ENCODE results near the gene RBPMS2. TPM values are rescaled to one million over a fixed set of nuclear protein-coding genes. Genes with fewer than 3 reads are reported as not detected.

Gene RBPMS2
- polyA plus RNA-seq, 1 of the 3 experiments (the other 2 are of a cell fraction) = 6.5 TPM

DNA sequence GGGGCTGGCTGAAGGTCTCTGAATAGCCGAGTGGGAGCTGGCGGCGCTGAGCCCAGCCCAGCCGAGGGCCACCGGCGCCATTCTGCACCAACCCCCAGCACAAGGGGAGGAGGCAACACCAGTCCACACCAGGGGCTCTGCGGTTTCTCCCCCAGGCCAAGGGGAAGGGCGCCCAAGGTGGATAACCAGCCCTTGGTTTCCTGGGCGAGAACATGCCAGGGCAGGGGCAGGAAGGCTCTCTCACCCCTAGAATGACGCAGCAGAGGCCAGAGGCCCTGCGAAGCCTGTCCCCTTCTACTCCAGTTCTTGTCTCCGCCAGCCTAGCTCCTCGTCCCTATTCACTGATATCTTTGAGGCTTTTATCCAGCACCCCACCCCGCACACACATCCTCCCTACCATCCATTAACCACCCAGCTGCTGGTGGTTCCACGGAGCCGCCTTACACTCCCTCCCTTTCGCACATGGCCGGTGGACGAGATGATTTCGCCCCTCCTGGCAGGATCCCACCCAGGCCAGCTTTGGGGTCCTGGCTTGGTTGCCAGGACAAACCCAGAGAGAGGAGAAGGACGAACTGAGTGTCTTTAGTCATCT is 1.3 kb downstream of the RBPMS2 start:
- Histone ChIP-seq H3K27ac (ENCODE audit: low read depth in 2 of 2, low read length in 1 of 2) (no peak overlapping the region), H3K36me3 (replicated peaks in 1 of 2; ENCODE audit: control insufficient read depth in 1 of 2, insufficient read depth in 2 of 2, low read length in 1 of 2) (no peaks in the 10 kb centered on the region), H2AFZ (ENCODE audit: low read depth) (0 out of 2 replicates have a peak overlapping the region, but pooled peaks have one; percentile 22), H3K9me2 (no peaks in the 10 kb centered on the region), H3K4me3 (ENCODE audit: low read depth in 2 of 2, low read length in 1 of 2) (peak overlapping the region; percentile 66 to 67), H3K4me2 (peak overlapping the region; percentile 44; the same call in 1 of the 2 replicates), H3F3A (replicated peaks; ENCODE audit: insufficient read depth) (no peaks in the 10 kb centered on the region), H3K9me3 (no peaks in the 10 kb centered on the region), H3K9ac (peak overlapping the region; percentile 60; the same call in 1 of the 2 replicates), H3K27me3 (ENCODE audit: insufficient read depth) (no peaks in the 10 kb centered on the region), H3K79me2 (ENCODE audit: insufficient read depth) (no peaks in the 10 kb centered on the region), H4K20me1 (ENCODE audit: insufficient read depth) (no peaks in the 10 kb centered on the region), H3K4me1 (ENCODE audit: control insufficient read depth in 1 of 2, insufficient read depth in 2 of 2, low read depth in 1 of 2, low read length in 1 of 2) (peaks cover 4 to 10% of the 10 kb centered on the region in 2 experiments; a peak in 1 of 4 replicates)
- TF ChIP-seq TEAD4 (IDR thresholded peaks at IDR 0.05; ENCODE audit: borderline replicate concordance, insufficient read depth) = no peak
- no peak for TF ChIP-seq MEF2A (IDR thresholded peaks at IDR 0.05; ENCODE audit: borderline replicate concordance, low read depth)
- TF ChIP-seq, protein P1, sequence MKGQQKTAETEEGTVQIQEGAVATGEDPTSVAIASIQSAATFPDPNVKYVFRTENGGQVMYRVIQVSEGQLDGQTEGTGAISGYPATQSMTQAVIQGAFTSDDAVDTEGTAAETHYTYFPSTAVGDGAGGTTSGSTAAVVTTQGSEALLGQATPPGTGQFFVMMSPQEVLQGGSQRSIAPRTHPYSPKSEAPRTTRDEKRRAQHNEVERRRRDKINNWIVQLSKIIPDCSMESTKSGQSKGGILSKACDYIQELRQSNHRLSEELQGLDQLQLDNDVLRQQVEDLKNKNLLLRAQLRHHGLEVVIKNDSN (IDR thresholded peaks at IDR 0.05; ENCODE audit: borderline replicate concordance, low read depth) = no peak
- no peak for TF ChIP-seq CHD2 (IDR thresholded peaks at IDR 0.05; ENCODE audit: low read length, partially characterized antibody)
- no peak for TF ChIP-seq NFIC (IDR thresholded peaks at IDR 0.05; ENCODE audit: borderline replicate concordance)
- no peak for TF ChIP-seq FOXM1 (IDR thresholded peaks at IDR 0.05; ENCODE audit: low read depth)
- TF ChIP-seq SMC3 (IDR thresholded peaks at IDR 0.05; ENCODE audit: low read depth, low read length) = no peak
- no peak for TF ChIP-seq FOSL2 (IDR thresholded peaks at IDR 0.05; ENCODE audit: borderline replicate concordance, low read depth)
- TF ChIP-seq, protein P2, sequence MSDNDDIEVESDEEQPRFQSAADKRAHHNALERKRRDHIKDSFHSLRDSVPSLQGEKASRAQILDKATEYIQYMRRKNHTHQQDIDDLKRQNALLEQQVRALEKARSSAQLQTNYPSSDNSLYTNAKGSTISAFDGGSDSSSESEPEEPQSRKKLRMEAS (IDR thresholded peaks at IDR 0.05; ENCODE audit: low read depth) = no peak
- TF ChIP-seq, protein P3, sequence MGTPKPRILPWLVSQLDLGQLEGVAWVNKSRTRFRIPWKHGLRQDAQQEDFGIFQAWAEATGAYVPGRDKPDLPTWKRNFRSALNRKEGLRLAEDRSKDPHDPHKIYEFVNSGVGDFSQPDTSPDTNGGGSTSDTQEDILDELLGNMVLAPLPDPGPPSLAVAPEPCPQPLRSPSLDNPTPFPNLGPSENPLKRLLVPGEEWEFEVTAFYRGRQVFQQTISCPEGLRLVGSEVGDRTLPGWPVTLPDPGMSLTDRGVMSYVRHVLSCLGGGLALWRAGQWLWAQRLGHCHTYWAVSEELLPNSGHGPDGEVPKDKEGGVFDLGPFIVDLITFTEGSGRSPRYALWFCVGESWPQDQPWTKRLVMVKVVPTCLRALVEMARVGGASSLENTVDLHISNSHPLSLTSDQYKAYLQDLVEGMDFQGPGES (IDR thresholded peaks at IDR 0.05; ENCODE audit: low read depth, low read length) = no peak
- TF ChIP-seq MXI1 (IDR thresholded peaks at IDR 0.05; ENCODE audit: low read depth, low read length) = no peak
- TF ChIP-seq, protein P4, sequence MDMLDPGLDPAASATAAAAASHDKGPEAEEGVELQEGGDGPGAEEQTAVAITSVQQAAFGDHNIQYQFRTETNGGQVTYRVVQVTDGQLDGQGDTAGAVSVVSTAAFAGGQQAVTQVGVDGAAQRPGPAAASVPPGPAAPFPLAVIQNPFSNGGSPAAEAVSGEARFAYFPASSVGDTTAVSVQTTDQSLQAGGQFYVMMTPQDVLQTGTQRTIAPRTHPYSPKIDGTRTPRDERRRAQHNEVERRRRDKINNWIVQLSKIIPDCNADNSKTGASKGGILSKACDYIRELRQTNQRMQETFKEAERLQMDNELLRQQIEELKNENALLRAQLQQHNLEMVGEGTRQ (IDR thresholded peaks at IDR 0.05; ENCODE audit: borderline replicate concordance, low read depth, low read length) = no peak
- no peak for TF ChIP-seq TCF12 (IDR thresholded peaks at IDR 0.05)
- TF ChIP-seq RXRA (IDR thresholded peaks at IDR 0.05; ENCODE audit: borderline replicate concordance, low read depth) = no peak
- TF ChIP-seq, protein P5, sequence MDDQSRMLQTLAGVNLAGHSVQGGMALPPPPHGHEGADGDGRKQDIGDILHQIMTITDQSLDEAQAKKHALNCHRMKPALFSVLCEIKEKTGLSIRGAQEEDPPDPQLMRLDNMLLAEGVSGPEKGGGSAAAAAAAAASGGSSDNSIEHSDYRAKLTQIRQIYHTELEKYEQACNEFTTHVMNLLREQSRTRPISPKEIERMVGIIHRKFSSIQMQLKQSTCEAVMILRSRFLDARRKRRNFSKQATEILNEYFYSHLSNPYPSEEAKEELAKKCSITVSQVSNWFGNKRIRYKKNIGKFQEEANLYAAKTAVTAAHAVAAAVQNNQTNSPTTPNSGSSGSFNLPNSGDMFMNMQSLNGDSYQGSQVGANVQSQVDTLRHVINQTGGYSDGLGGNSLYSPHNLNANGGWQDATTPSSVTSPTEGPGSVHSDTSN (IDR thresholded peaks at IDR 0.05) = no peak
- no peak for TF ChIP-seq FOXJ3 (CRISPR knock-in tag; IDR thresholded peaks at IDR 0.05)
- TF ChIP-seq GATA2 (CRISPR knock-in tag; IDR thresholded peaks at IDR 0.05) = no peak
- no peak for TF ChIP-seq EZH2phosphoT487 (IDR thresholded peaks at IDR 0.05; ENCODE audit: borderline replicate concordance, low read depth)
- CTCF ChIA-PET = interaction anchor here (1.0 to 2.5 kb wide), 4 partner anchors 10 to 67 kb away, joined by 3 to 13 read pairs (median 4); no protein-coding TSS in a partner anchor
- DNase-seq = peak; percentile 57
- WGBS (ENCODE audit: low lambda C conversion rate) = 90% methylated on average over 15 of the region's 21 CpGs
- POLR2A ChIA-PET = interaction anchor here (0.7 kb wide), 1 partner anchor 28 kb away, joined by 5 read pairs; no protein-coding TSS in a partner anchor
